ENCODE measurements around the gene SULT2B1. TPM values are rescaled to one million over a fixed set of nuclear protein-coding genes. Genes with fewer than 3 reads are reported as not detected.

Gene SULT2B1
- total RNA-seq, 5 donors from 2014 or later (not counting 1 experiment from before 2014, with no cell fraction given), result not detected

- H3K36me3 ChIP-seq (ENCODE audit: control insufficient read depth in 2 of 2, extremely low read depth in 1 of 2, insufficient read depth in 1 of 2, low read length in 1 of 2), result peaks cover 0 to 16% of the 10 kb centered on the region in 2 donors
- H3K36me3 Mint-ChIP-seq, result peaks cover 6% of the 10 kb centered on the region
- H3K27ac ChIP-seq (ENCODE audit: low read length), result peak within 1 kb of the TSS; percentile 95
- H3K27me3 ChIP-seq (replicated peaks in 1 of 2; ENCODE audit: control insufficient read depth in 2 of 2, extremely low read depth in 1 of 2, insufficient read depth in 2 of 2, low read length in 1 of 2), result peaks cover 0 to 4% of the 10 kb centered on the region in 2 experiments
- H3K4me3 ChIP-seq (ENCODE audit: control insufficient read depth in 1 of 2, extremely low read depth in 1 of 2, low read length in 1 of 2), result peak within 1 kb of the TSS; percentile 67 to 97
- peaks cover 45 to 54% (median 49%) of the 10 kb centered on the region in 3 donors for H3K4me1 Mint-ChIP-seq
- H3K4me3 Mint-ChIP-seq, result peak within 1 kb of the TSS; percentile 97 to 99 (median 99)
- ATAC-seq (replicated peaks in 1 of 4), result no peak
- ChIA-PET CTCF (interaction anchor here in 1 of 2 donors (0.7 kb wide), 1 partner anchor 357 kb away, joined by 3 read pairs; the partner anchor contains the start of gene RUVBL2), POLR2A (no interaction called here)
- peak within 1 kb of the TSS; percentile 99 for H3K27ac Mint-ChIP-seq
- peaks cover 16 to 58% of the 10 kb centered on the region in 2 experiments for H3K4me1 ChIP-seq (ENCODE audit: control insufficient read depth in 1 of 2, extremely low read depth in 1 of 2, insufficient read depth in 2 of 2, low read length in 2 of 2)
- DNase-seq, result peak in 12 of 35 experiments; percentile 15 to 57 (median 36)
- no peaks in the 10 kb centered on the region for H3K9me3 ChIP-seq
- H3K27me3 Mint-ChIP-seq, result no peaks in the 10 kb centered on the region
- WGBS (ENCODE audit: insufficient coverage), result 1% methylated on average over 28 of the region's 40 CpGs
- no peaks in the 10 kb centered on the region for H3K9me3 Mint-ChIP-seq
Measured at GRCh38 chr19:48636859-48637448, 85.0 kb downstream of the SULT2B1 start, which contains the start of gene DBP. TSS of gene DBP (minus strand) at chr19:48637379. CDS start at chr19:48636994, 385 bp downstream.

GRCh38 chr19:48637449-48637947, 85.5 kb downstream of the SULT2B1 start:
- ATAC-seq (replicated peaks in 1 of 4) (peak; percentile 76 to 80 (median 78)), DNase-seq (peak; percentile 99 to 100 (median 100))
- no peaks in the 10 kb centered on the region for H3K9me3 Mint-ChIP-seq
- Histone ChIP-seq H3K27ac (ENCODE audit: low read length) (peak overlapping the region; percentile 95), H3K36me3 (ENCODE audit: control insufficient read depth in 2 of 2, extremely low read depth in 1 of 2, insufficient read depth in 1 of 2, low read length in 1 of 2) (peaks cover 0 to 11% of the 10 kb centered on the region in 2 donors), H3K9me3 (no peaks in the 10 kb centered on the region), H3K4me1 (ENCODE audit: control insufficient read depth in 1 of 2, extremely low read depth in 1 of 2, insufficient read depth in 2 of 2, low read length in 2 of 2) (peaks cover 16 to 56% of the 10 kb centered on the region in 2 experiments), H3K4me3 (ENCODE audit: control insufficient read depth in 1 of 2, extremely low read depth in 1 of 2, low read length in 1 of 2) (peak overlapping the region; percentile 46 to 97), H3K27me3 (replicated peaks in 1 of 2; ENCODE audit: control insufficient read depth in 2 of 2, extremely low read depth in 1 of 2, insufficient read depth in 2 of 2, low read length in 1 of 2) (peaks cover 0 to 4% of the 10 kb centered on the region in 2 experiments)
- H3K27ac Mint-ChIP-seq, result peak overlapping the region; percentile 98 to 99
- peaks cover 3% of the 10 kb centered on the region for H3K36me3 Mint-ChIP-seq
- POLR2A ChIA-PET, result interaction anchor here (0.6 kb wide), 2 partner anchors 14 to 335 kb away, joined by 3 read pairs; no protein-coding TSS in a partner anchor
- H3K27me3 Mint-ChIP-seq, result no peaks in the 10 kb centered on the region
- CTCF ChIA-PET, result interaction anchor here (0.6 to 1.0 kb wide), 6 partner anchors 18 to 1869 kb away, joined by 3 to 6 read pairs (median 3); partner anchors contain the start of genes RUVBL2 (in 1 of the 2) and SPHK2 (in 1 of the 2)
- peaks cover 42 to 52% (median 45%) of the 10 kb centered on the region in 3 donors for H3K4me1 Mint-ChIP-seq
- under 1% methylated on average over 26 of the region's 38 CpGs for WGBS (ENCODE audit: insufficient coverage)
- peak overlapping the region; percentile 97 to 99 (median 99) for H3K4me3 Mint-ChIP-seq

GRCh38 chr19:48637948-48638830, 86.2 kb downstream of the SULT2B1 start:
- Mint-ChIP-seq H3K36me3 (peaks cover 2% of the 10 kb centered on the region), H3K27me3 (no peaks in the 10 kb centered on the region), H3K4me3 (peak overlapping the region; percentile 97 to 99 (median 99)), H3K9me3 (no peaks in the 10 kb centered on the region), H3K27ac (peak overlapping the region; percentile 98 to 99), H3K4me1 (peaks cover 41 to 47% (median 42%) of the 10 kb centered on the region in 3 donors)
- Histone ChIP-seq H3K36me3 (ENCODE audit: control insufficient read depth in 2 of 2, extremely low read depth in 1 of 2, insufficient read depth in 1 of 2, low read length in 1 of 2) (peaks cover 0 to 4% of the 10 kb centered on the region in 2 donors), H3K4me3 (ENCODE audit: control insufficient read depth in 1 of 2, extremely low read depth in 1 of 2, low read length in 1 of 2) (peak overlapping the region; percentile 46 to 97), H3K27ac (ENCODE audit: low read length) (peak overlapping the region; percentile 95), H3K4me1 (ENCODE audit: control insufficient read depth in 1 of 2, extremely low read depth in 1 of 2, insufficient read depth in 2 of 2, low read length in 2 of 2) (peaks cover 16 to 49% of the 10 kb centered on the region in 2 experiments), H3K9me3 (no peaks in the 10 kb centered on the region), H3K27me3 (replicated peaks in 1 of 2; ENCODE audit: control insufficient read depth in 2 of 2, extremely low read depth in 1 of 2, insufficient read depth in 2 of 2, low read length in 1 of 2) (peaks cover 0 to 4% of the 10 kb centered on the region in 2 experiments)
- ChIA-PET POLR2A (interaction anchor here (0.6 kb wide), 2 partner anchors 15 to 334 kb away, joined by 3 read pairs; no protein-coding TSS in a partner anchor), CTCF (interaction anchor here (0.6 to 1.0 kb wide), 5 partner anchors 19 to 1870 kb away, joined by 3 to 6 read pairs (median 3); partner anchors contain the start of gene SPHK2 (in 1 of the 2))
- 2% methylated on average over 20 of the region's 29 CpGs for WGBS (ENCODE audit: insufficient coverage)
- DNase-seq, result peak; percentile 70 to 94 (median 84)
- ATAC-seq (replicated peaks in 1 of 4), result peak; percentile 38 to 45 (median 42)

GRCh38 chr19:48638831-48639381, 86.9 kb downstream of the SULT2B1 start:
- ATAC-seq (replicated peaks in 1 of 4), result no peak
- WGBS (ENCODE audit: insufficient coverage), result 96% methylated on average over 12 of the region's 16 CpGs
- CTCF ChIA-PET, result interaction anchor here in 1 of 2 donors (1.0 kb wide), 1 partner anchor 332 kb away, joined by 3 read pairs; no protein-coding TSS in a partner anchor
- POLR2A ChIA-PET, result no interaction called here
- Mint-ChIP-seq H3K4me1 (peaks cover 36 to 40% (median 37%) of the 10 kb centered on the region in 3 donors), H3K27me3 (no peaks in the 10 kb centered on the region), H3K9me3 (no peaks in the 10 kb centered on the region), H3K36me3 (peaks cover 2% of the 10 kb centered on the region), H3K4me3 (peak overlapping the region; percentile 97 to 99 (median 99)), H3K27ac (peak overlapping the region; percentile 98 to 99)
- Histone ChIP-seq H3K4me3 (ENCODE audit: control insufficient read depth in 1 of 2, extremely low read depth in 1 of 2, low read length in 1 of 2) (peak overlapping the region in 1 of 2 donors; percentile 97), H3K4me1 (ENCODE audit: control insufficient read depth in 1 of 2, extremely low read depth in 1 of 2, insufficient read depth in 2 of 2, low read length in 2 of 2) (peaks cover 11 to 42% of the 10 kb centered on the region in 2 experiments), H3K36me3 (ENCODE audit: control insufficient read depth in 2 of 2, extremely low read depth in 1 of 2, insufficient read depth in 1 of 2, low read length in 1 of 2) (no peaks in the 10 kb centered on the region), H3K27ac (ENCODE audit: low read length) (peak overlapping the region; percentile 95), H3K27me3 (replicated peaks in 1 of 2; ENCODE audit: control insufficient read depth in 2 of 2, extremely low read depth in 1 of 2, insufficient read depth in 2 of 2, low read length in 1 of 2) (peaks cover 0 to 4% of the 10 kb centered on the region in 2 experiments), H3K9me3 (no peaks in the 10 kb centered on the region)
- DNase-seq, result peak in 1 of 35 experiments; percentile 48

- peak overlapping the region; percentile 95 for H3K27ac ChIP-seq (ENCODE audit: low read length)
- H3K27ac Mint-ChIP-seq, result peak overlapping the region; percentile 98 to 99
- CTCF ChIA-PET, result no interaction called here
Measured at GRCh38 chr19:48639483-48640375, 87.8 kb downstream of the SULT2B1 start.

More at GRCh38 chr19:48639483-48640375, 87.8 kb downstream of the SULT2B1 start:
- no peaks in the 10 kb centered on the region for H3K9me3 Mint-ChIP-seq
- Histone ChIP-seq H3K36me3 (ENCODE audit: control insufficient read depth in 2 of 2, extremely low read depth in 1 of 2, insufficient read depth in 1 of 2, low read length in 1 of 2) (no peaks in the 10 kb centered on the region), H3K27me3 (replicated peaks in 1 of 2; ENCODE audit: control insufficient read depth in 2 of 2, extremely low read depth in 1 of 2, insufficient read depth in 2 of 2, low read length in 1 of 2) (peaks cover 0 to 4% of the 10 kb centered on the region in 2 experiments), H3K4me3 (ENCODE audit: control insufficient read depth in 1 of 2, extremely low read depth in 1 of 2, low read length in 1 of 2) (no peak overlapping the region), H3K4me1 (ENCODE audit: control insufficient read depth in 1 of 2, extremely low read depth in 1 of 2, insufficient read depth in 2 of 2, low read length in 2 of 2) (peaks cover 6 to 41% of the 10 kb centered on the region in 2 experiments), H3K9me3 (no peaks in the 10 kb centered on the region)
- H3K4me1 Mint-ChIP-seq, result peaks cover 35 to 40% (median 36%) of the 10 kb centered on the region in 3 donors
- 83% methylated on average over 19 of the region's 33 CpGs for WGBS (ENCODE audit: insufficient coverage)
- H3K36me3 Mint-ChIP-seq, result peaks cover 2% of the 10 kb centered on the region
- H3K4me3 Mint-ChIP-seq, result peak overlapping the region; percentile 68 to 99 (median 97)
- POLR2A ChIA-PET, result no interaction called here
- DNase-seq, result peak in 4 of 35 experiments; percentile 24 to 28 (median 26)
- no peaks in the 10 kb centered on the region for H3K27me3 Mint-ChIP-seq
- ATAC-seq (replicated peaks in 1 of 4), result no peak
